Dendritic cell treated with granulocyte-macrophage colony-stimulating factor and Interleukin-4, amounts not matched to agents 40 ng/mL and 50 ng/mL, for 4 days (primary cell): ENCODE data around the gene CCDC91.
"Not testable (repeated sequence)": the region's sequence is repeated elsewhere in the genome, so short reads cannot be mapped to it uniquely, and the experiment has no call there.

Source experiments
- H3K27ac Mint-ChIP-seq: one replicate; pipeline ENCODE4 v1.8.0; 2022; ENCODE audit warnings: mild to moderate bottlenecking, mixed read lengths
- H3K27me3 Mint-ChIP-seq: one replicate; pipeline ENCODE4 v1.8.0; 2022; ENCODE audit warnings: mild to moderate bottlenecking, mixed read lengths
- H3K36me3 Mint-ChIP-seq: one replicate; pipeline ENCODE4 v1.8.0; 2022; ENCODE audit warnings: low read depth, mixed read lengths
- H3K4me1 Mint-ChIP-seq: one replicate; pipeline ENCODE4 v1.8.0; 2022; ENCODE audit warnings: low read depth, mixed read lengths
- H3K4me3 Mint-ChIP-seq: one replicate; pipeline ENCODE4 v1.8.0; 2022; ENCODE audit warnings: mild to moderate bottlenecking, moderate library complexity, mixed read lengths
- H3K9me3 Mint-ChIP-seq: one replicate; pipeline ENCODE4 v1.8.0; 2022; ENCODE audit warnings: mixed read lengths
- intact Hi-C: fragments of 100-400 bp; cut with micrococcal nuclease; formaldehyde crosslinking; loops from one replicate; pipeline ENCODE4 v1.15.0; 2022

The CCDC91 gene

DNA sequence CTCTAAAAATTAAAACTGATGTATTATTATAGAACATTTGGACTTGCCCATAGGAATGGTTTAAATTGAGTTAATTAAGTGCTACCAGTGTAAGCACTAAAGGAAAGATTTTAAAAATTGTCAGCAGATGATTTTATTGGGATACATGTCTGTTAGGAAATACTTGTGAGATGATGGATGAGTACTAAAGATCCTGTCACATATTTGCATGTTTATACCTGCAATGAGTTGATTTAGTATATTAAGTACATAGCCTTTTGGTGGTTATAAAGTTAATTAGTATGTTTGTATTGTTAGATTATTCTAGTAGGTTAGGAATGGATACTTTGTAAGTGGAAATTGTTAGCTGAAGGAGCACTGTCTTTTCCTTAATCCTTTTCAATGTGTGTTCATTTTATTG lies 67.2 kb downstream of the CCDC91 start:
- H3K4me3 Mint-ChIP-seq, result no peak overlapping the region
- no peak overlapping the region for H3K27ac Mint-ChIP-seq
- peaks cover 13% of the 10 kb centered on the region for H3K4me1 Mint-ChIP-seq
- intact Hi-C loops, result no loop called here
- H3K27me3 Mint-ChIP-seq, result no peaks in the 10 kb centered on the region
- peaks cover 31% of the 10 kb centered on the region for H3K36me3 Mint-ChIP-seq
- no peaks in the 10 kb centered on the region for H3K9me3 Mint-ChIP-seq

- intact Hi-C loops, result no loop called here
- no peaks in the 10 kb centered on the region for H3K27me3 Mint-ChIP-seq
- peaks cover 40% of the 10 kb centered on the region for H3K36me3 Mint-ChIP-seq
- no peak overlapping the region for H3K4me3 Mint-ChIP-seq
- no peak overlapping the region for H3K27ac Mint-ChIP-seq
- H3K9me3 Mint-ChIP-seq, result no peaks in the 10 kb centered on the region
- H3K4me1 Mint-ChIP-seq, result peaks cover 5% of the 10 kb centered on the region
Observed at GRCh38 chr12:28258998-28259397, 68.7 kb downstream of the CCDC91 start.

DNA sequence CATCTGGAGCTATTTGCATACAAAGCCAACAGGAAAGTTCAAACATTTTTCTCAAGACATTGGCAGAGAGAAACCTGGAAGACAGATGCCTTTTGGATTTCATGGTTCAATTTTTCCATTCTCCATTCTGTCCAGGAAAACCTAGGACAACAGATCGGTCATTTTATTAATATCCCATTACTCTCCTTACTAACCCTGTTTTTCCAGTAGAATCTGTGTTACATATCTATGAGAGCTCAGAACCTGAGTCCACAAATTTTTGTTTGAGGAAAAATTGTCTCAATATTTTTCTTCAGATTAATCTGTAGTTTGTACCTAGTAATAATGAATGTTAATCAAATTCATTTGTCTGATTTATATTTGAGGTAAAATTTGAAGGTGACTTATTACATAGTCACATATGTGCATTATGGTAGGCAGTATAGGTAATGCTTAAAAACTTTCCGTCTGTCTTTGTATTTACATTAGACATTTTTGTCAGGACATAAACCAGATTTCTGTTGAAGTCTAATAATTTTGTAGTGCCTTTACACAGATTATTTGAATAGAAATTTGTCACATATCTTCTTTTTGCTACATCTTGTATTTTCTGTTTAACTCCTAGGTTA lies 75.3 kb downstream of the CCDC91 start:
- H3K9me3 Mint-ChIP-seq, result peaks cover 17% of the 10 kb centered on the region
- H3K4me1 Mint-ChIP-seq, result peaks cover 5% of the 10 kb centered on the region
- H3K27me3 Mint-ChIP-seq, result no peaks in the 10 kb centered on the region
- no peak overlapping the region for H3K4me3 Mint-ChIP-seq
- no peak overlapping the region for H3K27ac Mint-ChIP-seq
- H3K36me3 Mint-ChIP-seq, result peaks cover 36% of the 10 kb centered on the region
- intact Hi-C loops, result no loop called here

DNA sequence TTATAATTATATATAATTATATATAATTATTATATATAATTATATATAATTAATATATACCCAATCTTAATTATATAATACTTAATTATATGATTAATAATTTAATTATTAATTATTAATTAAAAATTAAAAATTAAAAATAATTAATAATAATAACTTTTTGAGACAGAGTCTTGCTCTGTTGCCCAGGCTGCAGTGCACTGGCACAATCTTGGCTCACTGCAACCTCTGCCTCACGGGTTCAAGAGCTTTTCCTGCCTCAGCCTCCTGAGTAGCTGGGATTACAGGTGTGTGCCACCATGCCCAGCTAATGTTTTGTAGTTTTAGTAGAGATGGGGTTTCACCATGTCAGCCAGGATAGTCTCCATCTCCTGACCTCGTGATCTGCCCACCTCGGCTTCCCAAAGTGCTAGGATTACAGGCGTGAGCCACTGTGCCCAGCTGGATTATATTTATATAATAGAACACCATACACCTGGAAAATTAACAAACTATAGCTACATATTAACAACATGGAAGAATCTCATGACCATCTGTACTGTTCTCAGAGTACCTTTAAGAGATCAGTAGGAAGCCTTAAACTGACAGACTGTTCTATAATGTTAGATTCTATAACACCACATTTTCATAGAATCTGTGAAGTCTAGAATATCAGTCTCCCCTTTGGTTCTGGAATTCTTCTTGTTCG lies 77.8 kb downstream of the CCDC91 start:
- H3K27me3 Mint-ChIP-seq, H3K4me3 Mint-ChIP-seq, H3K27ac Mint-ChIP-seq, intact Hi-C loops, H3K4me1 Mint-ChIP-seq: not testable (repeated sequence)
- Mint-ChIP-seq H3K36me3 (peaks cover 32% of the 10 kb centered on the region), H3K9me3 (peaks cover 34% of the 10 kb centered on the region)

DNA sequence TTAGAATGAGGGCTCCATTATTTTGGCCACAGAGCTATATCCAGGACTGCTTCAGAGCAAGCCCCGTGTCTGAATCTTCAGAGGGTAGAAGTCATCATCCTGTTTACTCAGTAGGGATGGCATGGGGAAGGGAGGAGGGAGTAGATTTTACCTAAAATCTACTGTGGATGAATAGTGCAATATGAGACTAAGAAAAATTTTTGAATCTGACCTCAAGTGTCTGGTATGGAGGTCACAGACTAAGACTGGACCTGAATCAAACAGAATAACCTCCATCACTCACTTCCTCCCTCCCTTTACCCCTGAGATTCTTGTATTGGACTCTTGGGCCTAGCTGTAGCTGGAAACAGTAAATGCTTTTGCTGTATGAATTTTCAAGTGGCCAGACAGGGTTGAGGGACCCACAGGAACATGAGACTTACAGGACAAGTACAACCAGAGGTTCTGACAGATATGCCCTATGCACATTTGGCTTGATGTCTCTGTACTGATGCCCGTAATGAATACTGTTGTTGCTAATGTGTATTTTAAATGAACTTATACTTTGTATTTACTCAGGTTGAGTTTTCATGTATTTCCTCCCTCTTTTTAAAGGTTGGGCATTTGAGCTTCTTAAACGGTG lies 78.5 kb downstream of the CCDC91 start:
- peaks cover 34% of the 10 kb centered on the region for H3K9me3 Mint-ChIP-seq
- intact Hi-C loops, result no loop called here

DNA sequence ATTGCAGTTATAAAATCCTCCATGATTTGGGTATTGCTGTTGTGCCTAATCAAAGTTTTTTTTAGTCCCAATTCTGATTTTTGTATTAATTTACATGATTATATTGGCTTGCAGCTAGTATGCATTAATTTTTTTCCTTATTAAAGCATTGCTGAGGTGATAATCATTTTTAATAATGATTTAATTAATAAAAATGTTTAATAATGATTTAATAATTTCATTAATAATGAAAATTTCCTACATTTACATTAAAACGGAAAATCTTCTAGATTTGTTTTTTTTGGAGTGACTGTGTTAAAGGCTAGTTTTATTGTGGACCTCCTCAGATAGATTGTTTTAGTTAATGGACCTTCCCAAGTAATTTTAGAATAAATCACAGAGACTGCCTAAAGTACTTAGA lies 79.6 kb downstream of the CCDC91 start:
- Mint-ChIP-seq H3K4me3 (no peak overlapping the region), H3K9me3 (peaks cover 44% of the 10 kb centered on the region), H3K4me1 (no peaks in the 10 kb centered on the region), H3K36me3 (peaks cover 42% of the 10 kb centered on the region), H3K27ac (no peak overlapping the region), H3K27me3 (no peaks in the 10 kb centered on the region)
- intact Hi-C loops, result no loop called here

More for the DNA sequence above, 78.5 kb downstream of the CCDC91 start:
- Mint-ChIP-seq H3K36me3 (peaks cover 32% of the 10 kb centered on the region), H3K4me1 (no peaks in the 10 kb centered on the region), H3K4me3 (no peak overlapping the region), H3K27ac (no peak overlapping the region), H3K27me3 (no peaks in the 10 kb centered on the region)

- intact Hi-C loops, result no loop called here
- Mint-ChIP-seq H3K4me1 (no peaks in the 10 kb centered on the region), H3K27me3 (no peaks in the 10 kb centered on the region), H3K36me3 (peaks cover 17% of the 10 kb centered on the region), H3K9me3 (peaks cover 22% of the 10 kb centered on the region), H3K4me3 (no peak overlapping the region), H3K27ac (no peak overlapping the region)
Observed at GRCh38 chr12:28278499-28278898, 88.2 kb downstream of the CCDC91 start.

- intact Hi-C loops, result no loop called here
- peaks cover 15% of the 10 kb centered on the region for H3K36me3 Mint-ChIP-seq
- no peak overlapping the region for H3K4me3 Mint-ChIP-seq
- peaks cover 25% of the 10 kb centered on the region for H3K9me3 Mint-ChIP-seq
- H3K27me3 Mint-ChIP-seq, result no peaks in the 10 kb centered on the region
- no peaks in the 10 kb centered on the region for H3K4me1 Mint-ChIP-seq
- no peak overlapping the region for H3K27ac Mint-ChIP-seq
Observed at GRCh38 chr12:28278960-28279359, 88.7 kb downstream of the CCDC91 start.

DNA sequence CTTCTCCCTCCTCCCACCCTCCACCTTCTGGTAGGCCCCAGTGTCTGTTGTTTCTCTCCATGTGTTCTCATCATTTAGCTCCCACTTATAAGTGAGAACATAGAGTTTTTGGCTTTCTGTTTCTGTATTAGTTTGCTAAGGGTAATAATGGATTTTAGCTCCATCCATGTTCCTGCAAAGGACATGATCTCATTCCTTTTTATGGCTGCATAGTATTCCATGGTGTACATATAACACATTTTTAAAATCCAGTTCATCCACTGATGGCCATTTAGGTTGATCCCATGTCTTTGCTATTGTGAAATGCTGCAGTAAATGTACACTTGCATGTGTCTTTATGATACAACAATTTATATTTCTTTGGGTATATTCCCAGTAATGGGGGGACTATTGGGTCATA lies 96.1 kb downstream of the CCDC91 start:
- H3K9me3 Mint-ChIP-seq, result peaks cover 53% of the 10 kb centered on the region
- no peak overlapping the region for H3K27ac Mint-ChIP-seq
- no peaks in the 10 kb centered on the region for H3K27me3 Mint-ChIP-seq
- H3K4me3 Mint-ChIP-seq, result no peak overlapping the region
- H3K4me1 Mint-ChIP-seq, result no peaks in the 10 kb centered on the region
- peaks cover 22% of the 10 kb centered on the region for H3K36me3 Mint-ChIP-seq
- intact Hi-C loops, result no loop called here

- H3K9me3 Mint-ChIP-seq, result peaks cover 57% of the 10 kb centered on the region
- H3K27me3 Mint-ChIP-seq, result no peaks in the 10 kb centered on the region
- peaks cover 37% of the 10 kb centered on the region for H3K36me3 Mint-ChIP-seq
- H3K4me1 Mint-ChIP-seq, result peaks cover 4% of the 10 kb centered on the region
- intact Hi-C loops, result no loop called here
- no peak overlapping the region for H3K4me3 Mint-ChIP-seq
- no peak overlapping the region for H3K27ac Mint-ChIP-seq
Observed at GRCh38 chr12:28290262-28290661, 100.0 kb downstream of the CCDC91 start.

- Mint-ChIP-seq H3K9me3 (peaks cover 52% of the 10 kb centered on the region), H3K36me3 (peaks cover 37% of the 10 kb centered on the region), H3K4me1 (peaks cover 4% of the 10 kb centered on the region), H3K27ac (no peak overlapping the region), H3K4me3 (no peak overlapping the region), H3K27me3 (no peaks in the 10 kb centered on the region)
- intact Hi-C loops, result no loop called here
Observed at GRCh38 chr12:28292699-28293098, 102.4 kb downstream of the CCDC91 start.

- Mint-ChIP-seq H3K4me3 (no peak overlapping the region), H3K27ac (no peak overlapping the region), H3K4me1 (peaks cover 11% of the 10 kb centered on the region), H3K27me3 (no peaks in the 10 kb centered on the region), H3K9me3 (peaks cover 36% of the 10 kb centered on the region), H3K36me3 (peaks cover 31% of the 10 kb centered on the region)
- intact Hi-C loops, result no loop called here
Observed at GRCh38 chr12:28294300-28294699, 104.0 kb downstream of the CCDC91 start.

DNA sequence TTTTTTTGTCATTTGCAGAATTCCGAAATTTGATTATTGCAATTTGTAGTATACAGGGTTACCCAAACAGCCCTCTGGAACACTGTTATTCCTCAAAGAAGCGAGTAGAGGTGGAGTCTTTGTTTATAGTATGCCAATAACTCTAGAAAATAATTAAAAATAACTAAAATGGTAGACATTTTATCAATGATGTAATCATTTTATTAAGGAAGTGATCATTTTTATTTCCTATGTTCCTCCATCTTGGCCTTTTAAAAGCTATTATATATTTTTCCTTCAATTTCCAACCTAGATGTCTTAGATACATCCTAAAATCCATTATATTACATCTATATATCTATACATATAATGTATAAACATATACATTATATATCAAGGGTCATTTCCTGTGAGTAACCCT lies 106.0 kb downstream of the CCDC91 start:
- H3K4me3 Mint-ChIP-seq, result no peak overlapping the region
- H3K27ac Mint-ChIP-seq, result no peak overlapping the region
- intact Hi-C loops, result no loop called here
- peaks cover 12% of the 10 kb centered on the region for H3K4me1 Mint-ChIP-seq
- no peaks in the 10 kb centered on the region for H3K27me3 Mint-ChIP-seq
- peaks cover 25% of the 10 kb centered on the region for H3K36me3 Mint-ChIP-seq
- H3K9me3 Mint-ChIP-seq, result peaks cover 17% of the 10 kb centered on the region

GRCh38 chr12:28303192-28303591 lies 112.9 kb downstream of the CCDC91 start:
- Mint-ChIP-seq H3K4me3 (no peak overlapping the region), H3K36me3 (peaks cover 28% of the 10 kb centered on the region), H3K9me3 (no peaks in the 10 kb centered on the region), H3K27me3 (no peaks in the 10 kb centered on the region), H3K27ac (no peak overlapping the region), H3K4me1 (peaks cover 8% of the 10 kb centered on the region)
- intact Hi-C loops, result no loop called here
